ENCODE measurements around the gene BTBD3.

DNA sequence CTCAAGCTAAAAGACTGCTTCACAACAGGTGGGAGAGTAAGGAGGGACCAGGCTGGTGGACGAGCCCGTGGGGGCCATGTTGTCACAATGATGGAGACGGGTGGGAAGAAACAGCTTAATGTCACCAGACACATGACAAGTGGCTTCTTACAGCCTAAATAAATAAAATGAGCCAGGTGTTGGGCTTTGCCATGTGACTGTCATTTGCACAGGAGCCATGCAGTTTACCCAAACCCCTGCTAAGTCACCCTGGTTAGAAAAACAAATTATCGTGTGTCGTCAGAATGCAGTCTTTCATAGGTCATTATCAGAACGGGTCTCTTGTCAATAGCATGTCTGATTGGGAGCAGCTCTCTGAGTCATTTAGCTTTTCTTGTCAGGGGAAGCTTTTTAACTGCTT, 18.5 kb downstream of the BTBD3 start:
- TF ChIP-seq, protein P1, sequence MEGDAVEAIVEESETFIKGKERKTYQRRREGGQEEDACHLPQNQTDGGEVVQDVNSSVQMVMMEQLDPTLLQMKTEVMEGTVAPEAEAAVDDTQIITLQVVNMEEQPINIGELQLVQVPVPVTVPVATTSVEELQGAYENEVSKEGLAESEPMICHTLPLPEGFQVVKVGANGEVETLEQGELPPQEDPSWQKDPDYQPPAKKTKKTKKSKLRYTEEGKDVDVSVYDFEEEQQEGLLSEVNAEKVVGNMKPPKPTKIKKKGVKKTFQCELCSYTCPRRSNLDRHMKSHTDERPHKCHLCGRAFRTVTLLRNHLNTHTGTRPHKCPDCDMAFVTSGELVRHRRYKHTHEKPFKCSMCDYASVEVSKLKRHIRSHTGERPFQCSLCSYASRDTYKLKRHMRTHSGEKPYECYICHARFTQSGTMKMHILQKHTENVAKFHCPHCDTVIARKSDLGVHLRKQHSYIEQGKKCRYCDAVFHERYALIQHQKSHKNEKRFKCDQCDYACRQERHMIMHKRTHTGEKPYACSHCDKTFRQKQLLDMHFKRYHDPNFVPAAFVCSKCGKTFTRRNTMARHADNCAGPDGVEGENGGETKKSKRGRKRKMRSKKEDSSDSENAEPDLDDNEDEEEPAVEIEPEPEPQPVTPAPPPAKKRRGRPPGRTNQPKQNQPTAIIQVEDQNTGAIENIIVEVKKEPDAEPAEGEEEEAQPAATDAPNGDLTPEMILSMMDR (IDR thresholded peaks at IDR 0.05; ENCODE audit: low read depth, low read length): no peak
- TF ChIP-seq EZH2phosphoT487 (IDR thresholded peaks at IDR 0.05; ENCODE audit: low read depth): no peak
